CD14-positive monocyte (primary cell): Measurements from ENCODE around the gene ZNF584. TPM values are rescaled to one million over a fixed set of nuclear protein-coding genes. Genes with fewer than 3 reads are reported as not detected.

Experiments
- DNase-seq, 3 donors: peaks; one replicate each; pipeline ENCODE4 v3.0.0-alpha.2; 2011 to 2022
- H2AFZ ChIP-seq: 2 replicates; pipeline ENCODE4 v1.6.0; 2012; ENCODE audit warnings: mild to moderate bottlenecking, low read depth, low read length, inconsistent platforms; ENCODE audit not compliant: insufficient read depth, poor library complexity, severe bottlenecking
- H3K27ac ChIP-seq, 2 donors: 1 replicate in 1 of 2; 2 replicates in 1 of 2; pipeline ENCODE4 v1.5.1; 2012 to 2013; ENCODE audit warnings: low read length in 2 of 2, control low read depth in 1 of 2, inconsistent platforms in 1 of 2, low read depth in 1 of 2, mild to moderate bottlenecking in 1 of 2
- H3K27me3 ChIP-seq, 2 donors: one replicate each; pipeline versions ENCODE4 v1.6.0 to v1.6.1; 2011 to 2013; ENCODE audit warnings: low read length in 2 of 2; ENCODE audit not compliant: control insufficient read depth in 2 of 2, insufficient read depth in 2 of 2
- H3K36me3 ChIP-seq, 2 donors: replicated peaks in 1 of 2; 1 replicate in 1 of 2; 2 replicates in 1 of 2; pipeline versions ENCODE4 v1.5.1 to v1.6.1; 2012 to 2013; ENCODE audit warnings: low read length in 2 of 2, control low read depth in 1 of 2, inconsistent platforms in 1 of 2, mild to moderate bottlenecking in 1 of 2; ENCODE audit not compliant: insufficient read depth in 2 of 2, control insufficient read depth in 1 of 2
- H3K4me1 ChIP-seq, 2 donors: 1 replicate in 1 of 2; 2 replicates in 1 of 2; pipeline versions ENCODE4 v1.5.1 to v1.6.1; 2012 to 2013; ENCODE audit warnings: low read length in 2 of 2, control low read depth in 1 of 2, inconsistent platforms in 1 of 2, mild to moderate bottlenecking in 1 of 2, moderate library complexity in 1 of 2; ENCODE audit not compliant: insufficient read depth in 2 of 2, control insufficient read depth in 1 of 2
- H3K4me2 ChIP-seq: replicated peaks from 2 replicates; pipeline ENCODE3; 2012; ENCODE audit warnings: low read length, moderate library complexity, mild to moderate bottlenecking; ENCODE audit not compliant: poor library complexity, severe bottlenecking; ENCODE audit errors: extremely low read depth
- H3K4me3 ChIP-seq, 3 experiments: fragments of 200-600 bp in 1 of 3; sonication (generic) in 1 of 3; replicated peaks in 1 of 3; 1 replicate in 2 of 3; 2 replicates in 1 of 3; pipeline ENCODE4 v1.5.1; 2011 to 2013; ENCODE audit warnings: low read length in 3 of 3, mild to moderate bottlenecking in 3 of 3, control low read depth in 2 of 3, low read depth in 2 of 3, inconsistent platforms in 1 of 3, moderate library complexity in 1 of 3
- H3K79me2 ChIP-seq: 2 replicates; pipeline ENCODE4 v1.6.0; 2012; ENCODE audit warnings: mild to moderate bottlenecking, control low read depth, inconsistent platforms, low read length, moderate library complexity; ENCODE audit not compliant: insufficient read depth
- H3K9ac ChIP-seq: 2 replicates; pipeline ENCODE4 v1.6.0; 2017; ENCODE audit warnings: low read length, mild to moderate bottlenecking; ENCODE audit not compliant: insufficient read depth, poor library complexity, severe bottlenecking
- H3K9me3 ChIP-seq, 2 donors: replicated peaks in 1 of 2; 1 replicate in 1 of 2; 2 replicates in 1 of 2; pipeline versions ENCODE4 v1.5.1 to v1.6.1; 2012 to 2013; ENCODE audit warnings: low read length in 2 of 2, control low read depth in 1 of 2; ENCODE audit not compliant: control insufficient read depth in 1 of 2, insufficient read depth in 1 of 2
- H4K20me1 ChIP-seq: 2 replicates; pipeline ENCODE4 v1.6.0; 2012; ENCODE audit warnings: mild to moderate bottlenecking, low read length, control low read depth, moderate library complexity; ENCODE audit not compliant: insufficient read depth
- H3K27ac Mint-ChIP-seq, 7 donors: one replicate each; pipeline ENCODE4 v1.8.0; 2020; ENCODE audit warnings: mild to moderate bottlenecking in 7 of 7, mixed read lengths in 7 of 7, moderate library complexity in 6 of 7, inconsistent platforms in 2 of 7
- H3K27me3 Mint-ChIP-seq, 3 donors: one replicate each; pipeline ENCODE4 v1.8.0; 2021 to 2022; ENCODE audit warnings: low read depth in 3 of 3, mild to moderate bottlenecking in 3 of 3, mixed read lengths in 3 of 3, moderate library complexity in 3 of 3, inconsistent platforms in 1 of 3
- H3K36me3 Mint-ChIP-seq, 2 donors: one replicate each; pipeline ENCODE4 v1.8.0; 2020; ENCODE audit warnings: mixed read lengths in 2 of 2, inconsistent platforms in 1 of 2, mild to moderate bottlenecking in 1 of 2
- H3K4me1 Mint-ChIP-seq: one replicate; pipeline ENCODE4 v1.8.0; 2020; ENCODE audit warnings: mild to moderate bottlenecking, mixed read lengths
- H3K4me3 Mint-ChIP-seq, 2 donors: one replicate each; pipeline ENCODE4 v1.8.0; 2020; ENCODE audit warnings: mild to moderate bottlenecking in 2 of 2, mixed read lengths in 2 of 2, moderate library complexity in 1 of 2
- H3K9me3 Mint-ChIP-seq, 7 donors: one replicate each; pipeline ENCODE4 v1.8.0; 2020 to 2022; ENCODE audit warnings: mixed read lengths in 7 of 7, mild to moderate bottlenecking in 6 of 7, moderate library complexity in 6 of 7, inconsistent platforms in 2 of 7
- WGBS: methylation state at CpG from one replicate; pipeline ENCODE4 v1.1.5; 2013; ENCODE audit warnings: missing lambda C conversion rate; ENCODE audit not compliant: insufficient coverage; 5-methylcytosine and 5-hydroxymethylcytosine counted together
- intact Hi-C, 2 donors: fragments of 100-400 bp; cut with micrococcal nuclease; formaldehyde crosslinking; loops; one replicate each; pipeline versions ENCODE4 v1.15.0 to v1.15.1; 2023
- polyA plus RNA-seq, 3 donors: library from polyadenylated mRNA; depleted of rRNA in 1 of 3; unstranded in 2 of 3; stranded (reverse) in 1 of 3; fragments of 300-500 nt in 2 of 3; fragments of >200 nt in 1 of 3; fragmentation: Illumina TruSeq in 2 of 3; gene quantifications; 1 replicate in 2 of 3; 2 replicates in 1 of 3; pipeline ENCODE4 v1.2.3, GENCODE V29; 2012 to 2021
- TF ChIP-seq, protein P1 (sequence below): fragments of 200-600 bp; IDR thresholded peaks from one replicate; pipeline ENCODE4 v1.8.0; 2022; ENCODE audit warnings: antibody characterized with exemption, mild to moderate bottlenecking

The ZNF584 gene
- polyA plus RNA-seq, 3 donors = 1.2 to 3.1 (median 1.7) TPM

DNA sequence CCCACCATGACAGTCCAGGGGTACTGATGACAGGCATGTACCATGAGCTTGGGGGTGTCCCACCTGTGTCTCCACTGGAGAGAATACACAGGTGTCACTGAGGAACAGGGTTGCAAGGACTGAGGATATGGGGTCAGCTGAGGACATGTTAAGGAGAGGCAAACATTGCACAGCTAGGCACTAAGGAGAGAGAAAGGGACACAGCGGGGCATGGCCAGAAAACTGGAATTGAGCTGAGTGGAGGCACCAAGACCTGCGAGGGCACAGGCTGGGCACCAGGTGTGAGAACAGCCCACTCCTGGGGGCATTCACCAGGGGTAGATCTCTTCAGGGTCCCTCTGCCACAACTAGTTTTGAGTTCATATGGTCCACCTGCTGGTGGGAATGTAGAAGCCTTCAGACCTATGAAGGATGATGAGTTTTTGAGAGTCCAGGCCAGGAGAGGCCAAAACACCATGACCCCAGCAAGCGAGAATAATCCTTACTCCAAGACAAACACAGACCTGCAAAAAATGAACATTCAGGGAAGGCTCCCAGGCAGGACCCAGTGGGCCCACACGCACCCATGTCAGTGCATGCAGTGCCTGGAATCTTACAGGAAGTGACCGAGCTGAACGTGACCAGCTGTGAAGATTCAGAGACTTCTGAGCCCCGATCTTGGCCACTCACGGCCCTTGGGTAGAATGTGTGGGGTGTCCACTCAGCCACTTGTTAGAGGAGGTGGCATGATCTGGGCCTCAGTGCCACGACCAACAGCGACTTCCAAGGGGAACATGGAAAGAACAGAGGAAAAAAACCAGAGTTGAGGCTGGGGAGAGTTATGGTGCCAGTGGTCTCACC is 1.4 kb upstream of the ZNF584 start:
- TF ChIP-seq, protein P1, sequence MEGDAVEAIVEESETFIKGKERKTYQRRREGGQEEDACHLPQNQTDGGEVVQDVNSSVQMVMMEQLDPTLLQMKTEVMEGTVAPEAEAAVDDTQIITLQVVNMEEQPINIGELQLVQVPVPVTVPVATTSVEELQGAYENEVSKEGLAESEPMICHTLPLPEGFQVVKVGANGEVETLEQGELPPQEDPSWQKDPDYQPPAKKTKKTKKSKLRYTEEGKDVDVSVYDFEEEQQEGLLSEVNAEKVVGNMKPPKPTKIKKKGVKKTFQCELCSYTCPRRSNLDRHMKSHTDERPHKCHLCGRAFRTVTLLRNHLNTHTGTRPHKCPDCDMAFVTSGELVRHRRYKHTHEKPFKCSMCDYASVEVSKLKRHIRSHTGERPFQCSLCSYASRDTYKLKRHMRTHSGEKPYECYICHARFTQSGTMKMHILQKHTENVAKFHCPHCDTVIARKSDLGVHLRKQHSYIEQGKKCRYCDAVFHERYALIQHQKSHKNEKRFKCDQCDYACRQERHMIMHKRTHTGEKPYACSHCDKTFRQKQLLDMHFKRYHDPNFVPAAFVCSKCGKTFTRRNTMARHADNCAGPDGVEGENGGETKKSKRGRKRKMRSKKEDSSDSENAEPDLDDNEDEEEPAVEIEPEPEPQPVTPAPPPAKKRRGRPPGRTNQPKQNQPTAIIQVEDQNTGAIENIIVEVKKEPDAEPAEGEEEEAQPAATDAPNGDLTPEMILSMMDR = no peak

DNA sequence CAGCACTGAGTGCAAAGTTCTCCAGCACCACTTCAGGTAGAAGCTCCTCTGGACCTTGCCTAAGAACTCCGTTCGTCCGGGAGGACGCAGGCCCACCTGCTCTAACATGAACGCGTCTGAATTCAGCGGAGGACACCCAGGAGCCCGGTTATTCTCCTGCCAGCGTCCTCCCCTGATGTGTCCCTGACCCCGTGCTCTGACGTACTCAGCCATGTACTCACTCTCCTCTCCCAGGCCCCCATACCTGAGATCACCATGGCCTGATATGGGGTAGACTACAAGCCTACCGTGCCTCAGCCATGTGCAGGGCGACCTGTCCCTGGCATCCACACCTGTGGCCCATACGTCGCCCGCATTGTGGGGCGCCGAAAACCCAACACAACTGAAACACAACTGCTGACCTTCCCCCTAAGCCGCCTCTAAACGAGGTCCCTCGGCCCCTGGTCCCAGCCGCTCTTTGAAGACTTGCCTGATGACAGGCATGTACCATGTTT is 744 bp upstream of the ZNF584 start:
- peak overlapping the region; percentile 75 for H3K9ac ChIP-seq
- peaks cover 16 to 22% of the 10 kb centered on the region in 2 donors for H3K4me1 ChIP-seq
- Mint-ChIP-seq H3K9me3 (peaks cover 0 to 5% (median 0%) of the 10 kb centered on the region in 7 donors), H3K4me3 (peak overlapping the region; percentile 84 to 92), H3K36me3 (peaks cover 0 to 2% of the 10 kb centered on the region in 2 donors), H3K4me1 (peaks cover 26% of the 10 kb centered on the region), H3K27me3 (peaks cover 0 to 5% (median 5%) of the 10 kb centered on the region in 3 donors), H3K27ac (peak overlapping the region; percentile 89 to 98 (median 94))
- peak overlapping the region; percentile 99 for H2AFZ ChIP-seq
- TF ChIP-seq, protein P1 = no peak
- no peaks in the 10 kb centered on the region for H3K36me3 ChIP-seq
- WGBS = 20% methylated on average over 19 of the region's 22 CpGs
- no peaks in the 10 kb centered on the region for H4K20me1 ChIP-seq
- H3K4me3 ChIP-seq = peak overlapping the region; percentile 61 to 96 (median 72)
- H3K79me2 ChIP-seq = peaks cover 3% of the 10 kb centered on the region
- no peak for DNase-seq
- intact Hi-C loops = loop anchor here in 1 of 2 donors (5.0 kb wide), 1 partner anchor 80 kb away; the partner anchor contains the start of gene ZSCAN22
- no peaks in the 10 kb centered on the region for H3K27me3 ChIP-seq
- H3K9me3 ChIP-seq = no peaks in the 10 kb centered on the region
- H3K27ac ChIP-seq = peak overlapping the region; percentile 85 to 88
- H3K4me2 ChIP-seq = peak overlapping the region; percentile 97

More for the DNA sequence above, 1.4 kb upstream of the ZNF584 start:
- Mint-ChIP-seq H3K9me3 (peaks cover 0 to 5% (median 0%) of the 10 kb centered on the region in 7 donors), H3K27ac (peak overlapping the region; percentile 89 to 98 (median 94)), H3K4me1 (peaks cover 26% of the 10 kb centered on the region), H3K4me3 (peak overlapping the region; percentile 84 to 92), H3K36me3 (peaks cover 0 to 2% of the 10 kb centered on the region in 2 donors), H3K27me3 (peaks cover 0 to 5% (median 5%) of the 10 kb centered on the region in 3 donors)
- Histone ChIP-seq H3K4me1 (peaks cover 18 to 23% of the 10 kb centered on the region in 2 donors), H3K79me2 (peaks cover 3% of the 10 kb centered on the region), H4K20me1 (no peaks in the 10 kb centered on the region), H3K9me3 (no peaks in the 10 kb centered on the region), H3K27me3 (no peaks in the 10 kb centered on the region), H3K4me2 (peak overlapping the region; percentile 97), H3K36me3 (no peaks in the 10 kb centered on the region), H2AFZ (no peak overlapping the region), H3K27ac (peak overlapping the region in 1 of 2 donors; percentile 88), H3K4me3 (peak overlapping the region in 1 of 3 experiments; percentile 96), H3K9ac (no peak overlapping the region)
- WGBS = 67% methylated on average over 6 of the region's 10 CpGs
- DNase-seq = no peak
- intact Hi-C loops = loop anchor here in 1 of 2 donors (5.0 kb wide), 1 partner anchor 80 kb away; the partner anchor contains the start of gene ZSCAN22
